HTR-8/SVneo (cell line): ENCODE measurements around the gene STMN3.

Source experiments
- DNase-seq: peaks from one replicate; pipeline ENCODE4 v3.0.0; 2011; ENCODE audit warnings: low spot score, mixed read lengths; ENCODE audit not compliant: insufficient read length
- FAIRE-seq: peaks from 2 replicates; lab custom pipeline; 2011; peaks lifted over from hg19 to GRCh38; lab: Jason Lieb, UNC

Gene STMN3

DNA sequence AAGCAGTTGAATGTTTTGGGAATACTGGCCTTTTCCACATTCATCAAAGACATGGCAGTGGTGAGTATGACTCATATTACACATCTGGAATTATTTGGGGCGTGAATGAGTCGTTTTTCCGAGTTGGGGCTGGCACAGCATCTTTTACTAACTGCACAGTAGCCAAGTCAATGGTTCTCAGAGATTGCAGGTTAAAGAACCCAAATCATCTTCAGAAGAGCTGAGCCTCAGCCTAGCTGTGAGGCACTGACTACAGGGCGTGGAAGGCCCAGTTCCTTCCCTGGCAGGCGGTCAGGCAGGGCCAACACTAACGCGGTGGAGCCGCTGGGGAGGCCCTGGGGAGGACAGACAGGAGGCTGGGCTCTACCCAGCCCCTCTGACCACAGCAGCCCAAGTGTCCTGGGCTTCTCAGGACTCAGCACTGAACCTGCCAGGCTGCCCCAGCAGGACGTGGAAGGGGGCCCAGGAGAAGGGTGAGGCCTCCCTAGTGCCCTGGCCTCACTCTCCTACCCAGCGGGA, 59.1 kb downstream of the STMN3 start:
- DNase-seq (no peak), FAIRE-seq (peak; percentile 93)

DNA sequence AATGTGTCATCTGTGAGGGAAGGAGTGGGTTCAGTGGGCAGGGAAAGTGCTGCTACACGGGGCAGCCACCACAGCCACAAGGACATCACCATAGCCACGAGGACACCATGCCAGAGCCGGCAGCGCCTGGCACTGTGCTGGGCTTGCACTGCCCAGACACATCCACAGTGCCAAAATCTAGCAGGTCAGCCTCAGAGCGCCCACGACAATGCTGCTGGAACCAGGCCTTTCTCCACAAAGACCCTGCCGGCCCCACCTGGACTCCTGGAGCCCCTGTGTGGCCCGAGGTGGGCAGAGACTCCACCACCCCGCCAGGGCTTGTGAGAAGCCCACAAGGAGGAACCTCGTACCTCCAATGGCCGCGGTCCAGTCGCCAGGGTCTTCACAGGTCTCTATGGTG, 60.6 kb downstream of the STMN3 start:
- DNase-seq, result no peak
- FAIRE-seq, result peak; percentile 9

DNA sequence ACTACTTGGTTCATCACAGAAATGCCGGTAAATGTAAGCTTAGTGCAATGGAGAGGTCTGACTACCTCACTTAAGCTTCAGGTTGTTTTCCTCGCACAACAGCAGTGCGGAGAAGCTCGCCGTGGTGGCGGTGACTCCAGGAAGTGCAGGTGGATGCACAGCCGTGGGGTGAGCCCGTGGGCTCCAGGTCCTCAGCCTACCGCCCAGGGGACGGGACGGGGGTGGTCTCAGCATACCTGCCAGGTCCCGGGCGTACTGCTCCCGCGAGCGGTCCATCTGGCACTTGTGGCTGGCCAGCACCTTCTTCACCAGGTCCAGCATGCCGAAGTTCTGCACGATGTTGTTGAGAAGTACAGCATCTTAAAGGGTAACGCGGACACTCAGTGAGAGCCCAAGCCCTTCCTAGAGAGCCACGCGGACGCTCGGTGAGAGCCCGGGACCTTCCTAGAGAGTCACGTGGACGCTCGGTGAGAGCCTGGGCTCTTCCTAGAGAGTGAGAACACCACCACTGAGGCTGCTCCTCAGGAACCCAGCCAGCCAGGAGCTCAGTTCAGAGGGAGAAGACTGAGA, 61.4 kb downstream of the STMN3 start:
- DNase-seq (no peak), FAIRE-seq (peak; percentile 72)

DNA sequence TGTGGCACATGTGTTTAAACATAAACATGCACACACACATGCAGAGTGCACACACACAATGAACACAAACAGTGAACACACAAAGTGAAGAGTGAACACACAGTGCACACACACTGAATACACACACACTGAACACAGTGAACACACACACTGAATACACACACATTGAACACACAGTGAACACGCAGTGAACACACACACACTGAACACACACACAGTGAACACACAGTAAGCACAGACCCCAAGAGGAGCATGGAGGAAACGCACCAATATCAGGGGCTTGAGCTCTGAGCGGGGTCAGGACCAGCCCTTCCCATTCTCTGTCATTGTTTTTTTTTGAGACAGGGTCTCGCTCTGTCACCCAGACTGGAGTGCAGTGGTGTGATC, 62.1 kb downstream of the STMN3 start:
- DNase-seq (no peak), FAIRE-seq (peak; percentile 98)

DNA sequence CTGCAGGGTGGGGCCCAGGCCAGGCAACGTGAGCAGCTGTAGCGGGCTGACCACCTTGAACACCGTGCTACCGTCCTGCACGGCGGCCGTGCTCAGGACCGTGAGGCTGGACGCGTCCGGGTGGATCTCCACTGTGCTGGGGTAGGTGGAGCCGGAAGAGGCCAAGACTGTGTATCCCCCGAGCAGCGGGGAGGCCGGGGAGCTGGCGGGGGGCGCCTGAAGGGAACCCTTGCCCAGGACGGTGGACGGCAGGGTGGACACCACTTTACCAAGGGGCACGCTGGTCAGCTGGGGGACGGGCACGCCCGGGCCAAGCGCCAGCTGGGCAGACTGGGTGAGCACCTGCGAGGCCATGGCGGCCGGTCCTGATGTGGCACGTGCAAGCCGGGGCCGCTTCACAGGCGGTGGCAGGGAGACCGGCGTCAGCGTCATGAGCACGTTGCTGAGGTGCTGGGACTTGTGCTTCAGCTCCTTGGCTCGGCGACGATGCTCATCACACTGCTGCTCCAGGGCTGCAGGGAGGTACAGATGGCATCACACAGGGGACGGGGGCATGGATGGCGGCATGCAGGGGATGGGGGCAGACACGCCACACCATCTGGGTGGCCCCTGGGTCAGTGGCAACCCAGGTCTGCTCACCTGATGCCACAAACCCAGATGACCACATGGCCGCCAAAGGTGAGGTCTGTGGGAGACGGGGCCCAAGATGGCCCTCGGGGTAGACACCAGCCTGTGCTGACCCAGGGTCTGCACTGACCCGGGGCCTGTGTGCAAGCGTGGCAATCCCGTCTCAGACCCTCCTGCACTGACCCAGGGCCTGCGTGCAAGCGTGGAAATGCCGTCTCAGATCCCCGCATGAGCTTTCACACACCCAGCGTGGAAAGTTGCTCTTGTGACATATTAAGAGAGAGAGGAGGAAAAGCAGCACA, 62.7 kb downstream of the STMN3 start:
- DNase-seq, result no peak
- FAIRE-seq, result no peak
